Heart right ventricle (tissue), 16 donors: ENCODE results near the gene CDA. TPM values are rescaled to one million over a fixed set of nuclear protein-coding genes. Genes with fewer than 3 reads are reported as not detected.

Experiments
- ATAC-seq, 8 donors: fragments of 200-7000 bp; cut with Tn5 transposase; one replicate each; pipeline ENCODE4 v1.9.1; 2020; ENCODE audit warnings: mild to moderate bottlenecking in 8 of 8, moderate library complexity in 8 of 8, moderate number of reproducible peaks in 1 of 8
- DNase-seq, 2 donors: peaks; one replicate each; pipeline ENCODE4 v3.0.0-alpha.2; 2020
- H3K27ac ChIP-seq, 10 donors: fragments of 200-600 bp; sonication (generic) in 2 of 10; one replicate each; pipeline versions ENCODE4 v1.5.0 to v1.8.0; 2020 to 2022; ENCODE audit warnings: mild to moderate bottlenecking in 3 of 10
- H3K27me3 ChIP-seq, 7 donors: fragments of 200-600 bp; one replicate each; pipeline ENCODE4 v1.8.0; 2021 to 2022; ENCODE audit warnings: mild to moderate bottlenecking in 2 of 7
- H3K36me3 ChIP-seq, 9 donors: fragments of 200-600 bp; sonication (generic) in 1 of 9; one replicate each; pipeline versions ENCODE4 v1.5.0 to v1.8.0; 2020 to 2022; ENCODE audit warnings: mild to moderate bottlenecking in 2 of 9
- H3K4me1 ChIP-seq, 9 donors: fragments of 200-600 bp; sonication (generic) in 1 of 9; one replicate each; pipeline versions ENCODE4 v1.5.0 to v1.8.0; 2020 to 2022; ENCODE audit warnings: mild to moderate bottlenecking in 4 of 9
- H3K4me3 ChIP-seq, 10 donors: fragments of 200-600 bp; sonication (generic) in 2 of 10; one replicate each; pipeline versions ENCODE4 v1.5.0 to v1.8.0; 2020 to 2022; ENCODE audit warnings: mild to moderate bottlenecking in 7 of 10, moderate library complexity in 2 of 10
- H3K9me3 ChIP-seq, 11 donors: fragments of 200-600 bp in 10 of 11; sonication (generic) in 2 of 11; one replicate each; pipeline versions ENCODE4 v1.5.0 to v1.8.0; 2013 to 2022; ENCODE audit warnings: mild to moderate bottlenecking in 2 of 11, control low read depth in 1 of 11, moderate library complexity in 1 of 11
- WGBS, 2 donors: extraction: QIAGEN DNeasy Blood & Tissue Kit; methylation state at CpG; one replicate each; pipeline ENCODE4 v1.1.7; 2013; ENCODE audit warnings: inconsistent platforms in 1 of 2; 5-methylcytosine and 5-hydroxymethylcytosine counted together
- intact Hi-C, 10 donors: fragments of 100-400 bp; cut with DNase I; formaldehyde crosslinking; loops; one replicate each; pipeline versions ENCODE4 v1.11.1 to v1.14.2; 2022
- polyA plus RNA-seq, 2 donors: library from polyadenylated mRNA; stranded (reverse); fragments of 200-250 nt; gene quantifications; one replicate each; pipeline ENCODE4 v1.2.3, GENCODE V29; 2013
- total RNA-seq, 10 donors: library from RNA; stranded (reverse); fragmentation: NEBNext Ultra II Directional in 3 of 10; extraction: Animal tissue kit (Norgen Biotek cat#: 25700) in 3 of 10; gene quantifications; one replicate each; pipeline versions ENCODE4 v1.2.1 to v1.2.4, GENCODE V29; 2021 to 2023
- TF ChIP-seq, protein P1 (sequence below), 9 donors: fragments of 200-600 bp; sonication (generic) in 2 of 9; IDR thresholded peaks; one replicate each; pipeline versions ENCODE4 v1.5.0 to v1.8.0; 2021 to 2022; ENCODE audit warnings: antibody characterized with exemption in 9 of 9, mild to moderate bottlenecking in 5 of 9, moderate library complexity in 1 of 9
- donor health status: Arrhythmogenic right ventricular cardiomyopathy.
- donor health status: ischemic (EF 13 %, LVEDD 7.1; RV severe dilation, severe dysfunction).
- donor health status: healthy with polysubstance abuse.
- donor health status: DM: no; HTN: yes; CAD: no.
- donor health status: DM: no; HTN: no; CAD: no.
- donor health status: ischemic (EF 25% LVEDD 6.9; RV normal size, moderate dysfunction).
- donor health status: ischemic (EF 25% LVEDD 5.7; RV mildly dilated, moderate dysfunction).
- donor health status: healthy.
- donor health status: DM: yes; HTN: yes; CAD: no.
- donor health status: Ischemic cardiomyopathy.
- donor health status: ischemic (EF 35%, LVEDD 5.7; RV mildly dilated, moderate dysfunction).
- donor health status: nonischemic (EF 11% LVEDD 7.7; RV severe dilation, severe dysfunction).
- donor health status: DM: yes; HTN: yes; CAD: no.
- donor health status: PGD.
- donor health status: ischemic (EF 29% LVEDD 5.4; RV normal size, mild dysfunction).
- donor health status: nonischemic (EF 23%, LVEDD 6.1; RV moderate dilation, normal function).

Gene CDA
- total and polyA plus RNA-seq, 12 donors: 0.93 to 10.3 (median 3.0) TPM

DNA sequence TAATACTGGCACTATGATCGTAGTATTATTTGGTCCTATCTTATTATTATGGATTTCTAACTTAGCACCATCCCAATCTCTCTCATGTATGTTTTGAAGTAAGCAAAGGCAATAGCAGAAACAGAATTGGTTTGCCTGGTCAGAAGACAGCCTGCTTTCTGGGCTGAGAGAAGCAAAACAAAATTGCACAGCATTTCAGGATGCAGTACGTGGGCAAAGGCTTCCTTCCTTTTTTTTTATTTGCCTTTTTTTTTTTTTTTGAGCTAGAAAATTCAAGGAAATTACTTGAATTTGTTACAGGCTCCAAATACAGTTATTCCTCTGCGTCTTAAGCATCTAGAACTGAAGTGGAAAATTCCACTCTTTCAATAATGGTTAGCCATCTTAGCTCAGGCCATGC, 8.8 kb downstream of the CDA start:
- intact Hi-C loops: no loop called here
- WGBS, 2 donors: 62 to 69% methylated on average over 3 of the region's 3 CpGs
- Histone ChIP-seq H3K9me3 (no peaks in the 10 kb centered on the region), H3K27ac (peak overlapping the region in 7 of 10 donors; percentile 16 to 85 (median 52)), H3K27me3 (peaks cover 0 to 8% (median 0%) of the 10 kb centered on the region in 7 donors), H3K4me3 (peak overlapping the region in 1 of 10 donors; percentile 9), H3K36me3 (no peaks in the 10 kb centered on the region), H3K4me1 (peaks cover 0 to 31% (median 4%) of the 10 kb centered on the region in 9 donors)
- no peak for DNase-seq
- ATAC-seq: peak in 3 of 8 donors; percentile 42 to 50 (median 46)
- TF ChIP-seq, protein P1, sequence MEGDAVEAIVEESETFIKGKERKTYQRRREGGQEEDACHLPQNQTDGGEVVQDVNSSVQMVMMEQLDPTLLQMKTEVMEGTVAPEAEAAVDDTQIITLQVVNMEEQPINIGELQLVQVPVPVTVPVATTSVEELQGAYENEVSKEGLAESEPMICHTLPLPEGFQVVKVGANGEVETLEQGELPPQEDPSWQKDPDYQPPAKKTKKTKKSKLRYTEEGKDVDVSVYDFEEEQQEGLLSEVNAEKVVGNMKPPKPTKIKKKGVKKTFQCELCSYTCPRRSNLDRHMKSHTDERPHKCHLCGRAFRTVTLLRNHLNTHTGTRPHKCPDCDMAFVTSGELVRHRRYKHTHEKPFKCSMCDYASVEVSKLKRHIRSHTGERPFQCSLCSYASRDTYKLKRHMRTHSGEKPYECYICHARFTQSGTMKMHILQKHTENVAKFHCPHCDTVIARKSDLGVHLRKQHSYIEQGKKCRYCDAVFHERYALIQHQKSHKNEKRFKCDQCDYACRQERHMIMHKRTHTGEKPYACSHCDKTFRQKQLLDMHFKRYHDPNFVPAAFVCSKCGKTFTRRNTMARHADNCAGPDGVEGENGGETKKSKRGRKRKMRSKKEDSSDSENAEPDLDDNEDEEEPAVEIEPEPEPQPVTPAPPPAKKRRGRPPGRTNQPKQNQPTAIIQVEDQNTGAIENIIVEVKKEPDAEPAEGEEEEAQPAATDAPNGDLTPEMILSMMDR (IDR thresholded peaks at IDR 0.05): no peak

DNA sequence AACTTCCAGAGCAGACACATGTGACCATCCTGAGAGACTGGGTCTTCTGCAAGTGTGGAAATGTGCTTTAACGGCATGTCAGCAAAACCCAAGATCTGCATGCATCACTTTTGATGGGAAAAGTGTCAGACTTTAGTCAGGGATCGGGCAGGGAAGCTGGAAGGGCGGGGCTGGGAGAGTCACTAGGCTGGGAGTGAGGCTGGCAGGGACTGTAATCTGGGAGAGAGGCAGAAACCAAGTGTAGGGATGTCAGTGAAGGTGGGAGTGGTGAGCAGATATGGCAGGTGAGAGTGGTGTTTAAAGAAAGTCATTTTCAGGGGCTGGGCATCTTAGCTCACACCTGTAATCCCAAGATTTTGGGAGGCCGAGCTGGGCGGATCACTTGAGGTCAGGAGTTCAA, 11.3 kb downstream of the CDA start:
- intact Hi-C loops: no loop called here
- H3K27me3 ChIP-seq: no peaks in the 10 kb centered on the region
- TF ChIP-seq, protein P1 (IDR thresholded peaks at IDR 0.05): no peak
- peak overlapping the region in 1 of 10 donors; percentile 31 for H3K27ac ChIP-seq
- peaks cover 0 to 46% (median 4%) of the 10 kb centered on the region in 9 donors for H3K4me1 ChIP-seq
- H3K36me3 ChIP-seq: no peaks in the 10 kb centered on the region
- WGBS, 2 donors: 83 to 87% methylated on average over 5 of the region's 5 CpGs
- H3K9me3 ChIP-seq: peaks cover 0 to 4% (median 0%) of the 10 kb centered on the region in 11 donors
- ATAC-seq: no peak
- H3K4me3 ChIP-seq: no peak overlapping the region
- DNase-seq: no peak

DNA sequence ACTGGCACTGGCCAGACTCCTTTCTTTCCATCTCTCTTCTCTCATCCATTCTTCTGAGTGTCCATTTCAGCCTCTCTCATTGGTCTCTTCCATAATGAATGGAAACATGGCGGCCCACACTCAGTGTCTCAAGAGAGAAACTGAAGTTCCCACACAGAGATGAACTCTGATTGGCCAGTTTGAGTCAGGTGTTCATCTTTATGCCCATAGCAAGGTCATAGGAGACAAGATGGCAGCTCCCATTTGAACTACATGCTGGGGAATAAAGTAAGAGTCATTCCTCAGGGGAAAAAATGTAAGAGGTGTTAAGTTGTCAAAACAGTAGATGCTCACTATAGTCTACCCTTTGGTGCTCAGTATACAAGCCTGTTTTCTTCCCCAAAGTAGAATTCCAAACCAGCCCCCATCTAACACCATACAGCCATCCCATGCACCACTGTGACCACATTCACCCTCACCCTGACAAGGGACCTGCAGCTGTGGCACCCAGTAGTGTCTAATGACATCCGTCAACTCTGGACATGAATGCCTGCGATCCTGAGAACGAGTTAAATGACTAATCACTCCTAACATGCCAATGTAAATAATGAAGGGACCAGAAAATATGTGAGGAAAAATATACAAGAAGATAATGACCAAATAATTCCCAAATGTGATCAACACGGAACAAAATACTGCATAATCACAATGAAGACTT, 12.4 kb downstream of the CDA start:
- ATAC-seq: no peak
- DNase-seq: no peak
- Histone ChIP-seq H3K36me3 (no peaks in the 10 kb centered on the region), H3K4me1 (peaks cover 0 to 43% (median 4%) of the 10 kb centered on the region in 9 donors), H3K27ac (no peak overlapping the region), H3K9me3 (peaks cover 0 to 4% (median 0%) of the 10 kb centered on the region in 11 donors), H3K4me3 (no peak overlapping the region), H3K27me3 (no peaks in the 10 kb centered on the region)
- TF ChIP-seq, protein P1 (IDR thresholded peaks at IDR 0.05): no peak
- intact Hi-C loops: no loop called here
- WGBS, 2 donors: 46 to 53% methylated on average over 5 of the region's 5 CpGs

DNA sequence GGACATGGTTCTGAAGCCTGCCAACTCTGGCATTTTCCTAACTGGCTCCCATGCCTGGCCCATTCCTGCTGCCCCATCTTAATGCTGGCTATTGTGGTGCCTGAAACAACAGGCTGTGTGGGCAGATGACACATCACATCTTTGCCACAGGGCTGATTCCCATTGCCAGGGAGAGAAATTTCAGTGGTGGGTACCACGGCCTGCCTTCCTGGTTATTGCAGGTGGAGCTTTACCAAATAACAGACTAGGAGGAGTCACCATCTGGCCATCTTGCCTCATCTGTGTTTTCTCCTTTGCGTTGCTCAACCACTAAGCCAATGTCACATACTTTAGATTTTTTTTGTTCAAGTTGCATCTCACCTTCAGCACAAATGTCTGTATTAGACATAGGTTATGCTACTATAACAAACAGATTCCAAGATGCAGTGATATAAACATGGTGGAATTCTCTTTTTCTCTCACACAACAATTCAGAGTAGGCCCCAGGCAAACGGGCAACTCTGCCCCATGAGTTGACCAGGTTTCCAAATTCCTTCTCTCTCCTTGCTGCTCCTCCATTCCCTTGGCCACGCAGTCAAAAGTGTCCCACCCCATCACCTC, 14.1 kb downstream of the CDA start:
- TF ChIP-seq, protein P1 (IDR thresholded peaks at IDR 0.05): no peak

More for the DNA sequence above, 14.1 kb downstream of the CDA start:
- peaks cover 0 to 26% (median 0%) of the 10 kb centered on the region in 9 donors for H3K4me1 ChIP-seq
- peaks cover 0 to 4% (median 0%) of the 10 kb centered on the region in 11 donors for H3K9me3 ChIP-seq
- no peak for DNase-seq
- no peak overlapping the region for H3K4me3 ChIP-seq
- no peaks in the 10 kb centered on the region for H3K27me3 ChIP-seq
- intact Hi-C loops: no loop called here
- H3K36me3 ChIP-seq: no peaks in the 10 kb centered on the region
- peak overlapping the region in 1 of 10 donors; percentile 72 for H3K27ac ChIP-seq
- 90% methylated on average over 4 of the region's 4 CpGs for WGBS, 2 donors
- no peak for ATAC-seq
